ENCODE data around the gene SEBOX.

Gene SEBOX

GRCh38 chr17:28391401-28391800, 26.4 kb upstream of the SEBOX start:
- peaks cover 5% of the 10 kb centered on the region for H3K27me3 ChIP-seq (ENCODE audit: insufficient read depth, low read length)
- no peak overlapping the region for H3K9ac ChIP-seq (ENCODE audit: low read depth, low read length)
- no peak overlapping the region for H3K27ac ChIP-seq (ENCODE audit: low read length)
- no peak overlapping the region for H3K4me3 ChIP-seq (ENCODE audit: low read length)
- H3K4me1 ChIP-seq (ENCODE audit: insufficient read depth, low read length), result no peaks in the 10 kb centered on the region
- no peaks in the 10 kb centered on the region; the same call in 1 of the 2 replicates for H3K36me3 ChIP-seq (ENCODE audit: insufficient read depth, low read depth, low read length)
- no peaks in the 10 kb centered on the region for H3K9me3 ChIP-seq (ENCODE audit: insufficient read depth, low read depth, low read length)

GRCh38 chr17:28390984-28391383, 26.0 kb upstream of the SEBOX start:
- H3K27me3 ChIP-seq (ENCODE audit: insufficient read depth, low read length), result peaks cover 9% of the 10 kb centered on the region
- no peak overlapping the region for H3K9ac ChIP-seq (ENCODE audit: low read depth, low read length)
- no peaks in the 10 kb centered on the region for H3K9me3 ChIP-seq (ENCODE audit: insufficient read depth, low read depth, low read length)
- H3K4me1 ChIP-seq (ENCODE audit: insufficient read depth, low read length), result no peaks in the 10 kb centered on the region
- H3K27ac ChIP-seq (ENCODE audit: low read length), result no peak overlapping the region
- H3K36me3 ChIP-seq (ENCODE audit: insufficient read depth, low read depth, low read length), result no peaks in the 10 kb centered on the region; the same call in 1 of the 2 replicates
- no peak overlapping the region for H3K4me3 ChIP-seq (ENCODE audit: low read length)

GRCh38 chr17:28390563-28390962, 25.6 kb upstream of the SEBOX start:
- Histone ChIP-seq H3K9me3 (ENCODE audit: insufficient read depth, low read depth, low read length) (no peaks in the 10 kb centered on the region), H3K36me3 (ENCODE audit: insufficient read depth, low read depth, low read length) (no peaks in the 10 kb centered on the region; the same call in 1 of the 2 replicates), H3K27ac (ENCODE audit: low read length) (no peak overlapping the region), H3K27me3 (ENCODE audit: insufficient read depth, low read length) (peaks cover 14% of the 10 kb centered on the region), H3K4me1 (ENCODE audit: insufficient read depth, low read length) (no peaks in the 10 kb centered on the region), H3K9ac (ENCODE audit: low read depth, low read length) (no peak overlapping the region), H3K4me3 (ENCODE audit: low read length) (no peak overlapping the region)

GRCh38 chr17:28390141-28390540, 25.1 kb upstream of the SEBOX start:
- Histone ChIP-seq H3K9me3 (ENCODE audit: insufficient read depth, low read depth, low read length) (no peaks in the 10 kb centered on the region), H3K27me3 (ENCODE audit: insufficient read depth, low read length) (peaks cover 18% of the 10 kb centered on the region), H3K4me1 (ENCODE audit: insufficient read depth, low read length) (no peaks in the 10 kb centered on the region)

GRCh38 chr17:28388106-28388505, 23.1 kb upstream of the SEBOX start:
- H3K9me3 ChIP-seq (ENCODE audit: insufficient read depth, low read depth, low read length), result no peaks in the 10 kb centered on the region
- H3K27ac ChIP-seq (ENCODE audit: low read length), result no peak overlapping the region
- no peaks in the 10 kb centered on the region for H3K4me1 ChIP-seq (ENCODE audit: insufficient read depth, low read length)
- H3K4me3 ChIP-seq (ENCODE audit: low read length), result no peak overlapping the region
- H3K9ac ChIP-seq (ENCODE audit: low read depth, low read length), result no peak overlapping the region
- peaks cover 38% of the 10 kb centered on the region for H3K27me3 ChIP-seq (ENCODE audit: insufficient read depth, low read length)
- no peaks in the 10 kb centered on the region; the same call in 1 of the 2 replicates for H3K36me3 ChIP-seq (ENCODE audit: insufficient read depth, low read depth, low read length)

More at GRCh38 chr17:28390141-28390540, 25.1 kb upstream of the SEBOX start:
- no peak overlapping the region for H3K27ac ChIP-seq (ENCODE audit: low read length)
- H3K4me3 ChIP-seq (ENCODE audit: low read length), result no peak overlapping the region
- no peak overlapping the region for H3K9ac ChIP-seq (ENCODE audit: low read depth, low read length)
- no peaks in the 10 kb centered on the region; the same call in 1 of the 2 replicates for H3K36me3 ChIP-seq (ENCODE audit: insufficient read depth, low read depth, low read length)

GRCh38 chr17:28386391-28386790, 21.4 kb upstream of the SEBOX start:
- Histone ChIP-seq H3K27me3 (ENCODE audit: insufficient read depth, low read length) (peaks cover 55% of the 10 kb centered on the region), H3K27ac (ENCODE audit: low read length) (no peak overlapping the region), H3K36me3 (ENCODE audit: insufficient read depth, low read depth, low read length) (no peaks in the 10 kb centered on the region; the same call in 1 of the 2 replicates), H3K9ac (ENCODE audit: low read depth, low read length) (no peak overlapping the region), H3K9me3 (ENCODE audit: insufficient read depth, low read depth, low read length) (no peaks in the 10 kb centered on the region), H3K4me3 (ENCODE audit: low read length) (no peak overlapping the region), H3K4me1 (ENCODE audit: insufficient read depth, low read length) (no peaks in the 10 kb centered on the region)

GRCh38 chr17:28385406-28385805, 20.4 kb upstream of the SEBOX start:
- Histone ChIP-seq H3K9me3 (ENCODE audit: insufficient read depth, low read depth, low read length) (no peaks in the 10 kb centered on the region), H3K27me3 (ENCODE audit: insufficient read depth, low read length) (peaks cover 65% of the 10 kb centered on the region), H3K4me1 (ENCODE audit: insufficient read depth, low read length) (no peaks in the 10 kb centered on the region), H3K27ac (ENCODE audit: low read length) (no peak overlapping the region), H3K4me3 (ENCODE audit: low read length) (peak overlapping the region; percentile 76; the same call in 1 of the 2 replicates), H3K36me3 (ENCODE audit: insufficient read depth, low read depth, low read length) (no peaks in the 10 kb centered on the region; the same call in 1 of the 2 replicates), H3K9ac (ENCODE audit: low read depth, low read length) (no peak overlapping the region)

GRCh38 chr17:28385037-28385400, 20.0 kb upstream of the SEBOX start:
- H3K4me3 ChIP-seq (ENCODE audit: low read length), result peak overlapping the region; percentile 76
- H3K27ac ChIP-seq (ENCODE audit: low read length), result no peak overlapping the region
- H3K36me3 ChIP-seq (ENCODE audit: insufficient read depth, low read depth, low read length), result no peaks in the 10 kb centered on the region
- no peaks in the 10 kb centered on the region for H3K4me1 ChIP-seq (ENCODE audit: insufficient read depth, low read length)
- H3K9me3 ChIP-seq (ENCODE audit: insufficient read depth, low read depth, low read length), result no peaks in the 10 kb centered on the region
- no peak overlapping the region for H3K9ac ChIP-seq (ENCODE audit: low read depth, low read length)
- H3K27me3 ChIP-seq (ENCODE audit: insufficient read depth, low read length), result peaks cover 69% of the 10 kb centered on the region

- no peaks in the 10 kb centered on the region for H3K4me1 ChIP-seq (ENCODE audit: insufficient read depth, low read length)
- H3K9ac ChIP-seq (ENCODE audit: low read depth, low read length), result peak overlapping the region; percentile 39; the same call in 1 of the 2 replicates
- H3K4me3 ChIP-seq (ENCODE audit: low read length), result peak overlapping the region; percentile 76
- H3K9me3 ChIP-seq (ENCODE audit: insufficient read depth, low read depth, low read length), result no peaks in the 10 kb centered on the region
- H3K27me3 ChIP-seq (ENCODE audit: insufficient read depth, low read length), result peaks cover 75% of the 10 kb centered on the region
- no peaks in the 10 kb centered on the region for H3K36me3 ChIP-seq (ENCODE audit: insufficient read depth, low read depth, low read length)
- H3K27ac ChIP-seq (ENCODE audit: low read length), result no peak overlapping the region
Observed at GRCh38 chr17:28384281-28385036, 19.5 kb upstream of the SEBOX start.

GRCh38 chr17:28381141-28381825, 16.3 kb upstream of the SEBOX start:
- no peak overlapping the region for H3K27ac ChIP-seq (ENCODE audit: low read length)
- H3K27me3 ChIP-seq (ENCODE audit: insufficient read depth, low read length), result peaks cover 74% of the 10 kb centered on the region
- peak overlapping the region; percentile 48; the same call in 1 of the 2 replicates for H3K4me3 ChIP-seq (ENCODE audit: low read length)

GRCh38 chr17:28379814-28380801, 15.1 kb upstream of the SEBOX start:
- H3K27ac ChIP-seq (ENCODE audit: low read length), result no peak overlapping the region
- no peak overlapping the region for H3K9ac ChIP-seq (ENCODE audit: low read depth, low read length)
- H3K4me1 ChIP-seq (ENCODE audit: insufficient read depth, low read length), result no peaks in the 10 kb centered on the region
- no peak overlapping the region for H3K4me3 ChIP-seq (ENCODE audit: low read length)
- peaks cover 62% of the 10 kb centered on the region for H3K27me3 ChIP-seq (ENCODE audit: insufficient read depth, low read length)
- H3K9me3 ChIP-seq (ENCODE audit: insufficient read depth, low read depth, low read length), result no peaks in the 10 kb centered on the region
- H3K36me3 ChIP-seq (ENCODE audit: insufficient read depth, low read depth, low read length), result no peaks in the 10 kb centered on the region

More at GRCh38 chr17:28381141-28381825, 16.3 kb upstream of the SEBOX start:
- no peaks in the 10 kb centered on the region for H3K36me3 ChIP-seq (ENCODE audit: insufficient read depth, low read depth, low read length)
- H3K9me3 ChIP-seq (ENCODE audit: insufficient read depth, low read depth, low read length), result no peaks in the 10 kb centered on the region
- H3K9ac ChIP-seq (ENCODE audit: low read depth, low read length), result no peak overlapping the region
- H3K4me1 ChIP-seq (ENCODE audit: insufficient read depth, low read length), result no peaks in the 10 kb centered on the region

All from iPS-20b (cell line).